Upper lobe of left lung (tissue), 6 donors: Measurements from ENCODE around the gene TMC7. TPM values are rescaled to one million over a fixed set of nuclear protein-coding genes. Genes with fewer than 3 reads are reported as not detected.
"Not testable (repeated sequence)": the region's sequence is repeated elsewhere in the genome, so short reads cannot be mapped to it uniquely, and the experiment has no call there.

Experiments used
- ATAC-seq, 2 donors: fragments of 200-7000 bp; cut with Tn5 transposase; one replicate each; pipeline ENCODE4 v1.9.1; 2022; ENCODE audit warnings: mild to moderate bottlenecking in 2 of 2, moderate library complexity in 2 of 2; ENCODE audit not compliant: low FRiP score in 2 of 2
- DNase-seq, 2 donors: peaks; one replicate each; pipeline ENCODE4 v3.0.0-alpha.2; 2019 to 2020
- H3K27ac ChIP-seq, 4 donors: fragments of 200-600 bp; sonication (generic); one replicate each; pipeline ENCODE4 v1.5.1; 2016 to 2019
- H3K27me3 ChIP-seq, 4 donors: fragments of 200-600 bp; sonication (generic); one replicate each; pipeline ENCODE4 v1.5.1; 2017 to 2019
- H3K36me3 ChIP-seq, 4 donors: fragments of 200-600 bp; sonication (generic); one replicate each; pipeline ENCODE4 v1.5.1; 2016 to 2019
- H3K4me1 ChIP-seq, 4 donors: fragments of 200-600 bp; sonication (generic); one replicate each; pipeline ENCODE4 v1.5.1; 2018 to 2019
- H3K4me3 ChIP-seq, 4 donors: fragments of 200-600 bp; sonication (generic); one replicate each; pipeline ENCODE4 v1.5.1; 2017 to 2019; ENCODE audit warnings: mild to moderate bottlenecking in 2 of 4, moderate library complexity in 1 of 4
- H3K9me3 ChIP-seq, 4 donors: fragments of 200-600 bp; sonication (generic); one replicate each; pipeline ENCODE4 v1.5.1; 2018 to 2019
- EP300 ChIP-seq, 4 donors: sonication (generic); formaldehyde crosslinking; IDR thresholded peaks; one replicate each; pipeline ENCODE4 v1.5.1; 2017; ENCODE audit warnings: antibody characterized with exemption in 4 of 4, control low read depth in 2 of 4
- POLR2A ChIP-seq, 4 donors: fragments of 450-650 bp; IDR thresholded peaks; one replicate each; pipeline ENCODE4 v1.5.1; 2016 to 2017; ENCODE audit warnings: antibody characterized with exemption in 4 of 4, mild to moderate bottlenecking in 2 of 4
- POLR2AphosphoS5 ChIP-seq, 2 donors: sonication (generic); formaldehyde crosslinking; IDR thresholded peaks; one replicate each; pipeline ENCODE4 v1.5.1; 2017; ENCODE audit warnings: antibody characterized with exemption in 2 of 2
- WGBS, 2 donors: methylation state at CpG; one replicate each; pipeline ENCODE4 v1.1.5; 2017 to 2018; 5-methylcytosine and 5-hydroxymethylcytosine counted together
- total RNA-seq, 6 donors: library from RNA; depleted of rRNA in 4 of 6; stranded (reverse); fragments of >200 nt in 4 of 6; gene quantifications; one replicate each; pipeline versions ENCODE4 v1.1.0 to v1.2.1, GENCODE V29; 2016 to 2021
- TF ChIP-seq, protein P1 (sequence below), 6 experiments: fragments of 450-650 bp in 4 of 6; fragments of 200-600 bp in 2 of 6; sonication (generic) in 2 of 6; IDR thresholded peaks; one replicate each; pipeline ENCODE4 v1.5.1; 2016 to 2019; ENCODE audit warnings: antibody characterized with exemption in 6 of 6
- donor health status: DM: no; HTN: no; CAD: no; lungs with moderate emphysema.
- donor health status: DM: no; HTN: yes; CAD: no; lungs with severe emphysema.

TMC7 gene
- total RNA-seq, 6 donors from 2014 or later: 4.5 to 11.5 (median 5.9) TPM

DNA sequence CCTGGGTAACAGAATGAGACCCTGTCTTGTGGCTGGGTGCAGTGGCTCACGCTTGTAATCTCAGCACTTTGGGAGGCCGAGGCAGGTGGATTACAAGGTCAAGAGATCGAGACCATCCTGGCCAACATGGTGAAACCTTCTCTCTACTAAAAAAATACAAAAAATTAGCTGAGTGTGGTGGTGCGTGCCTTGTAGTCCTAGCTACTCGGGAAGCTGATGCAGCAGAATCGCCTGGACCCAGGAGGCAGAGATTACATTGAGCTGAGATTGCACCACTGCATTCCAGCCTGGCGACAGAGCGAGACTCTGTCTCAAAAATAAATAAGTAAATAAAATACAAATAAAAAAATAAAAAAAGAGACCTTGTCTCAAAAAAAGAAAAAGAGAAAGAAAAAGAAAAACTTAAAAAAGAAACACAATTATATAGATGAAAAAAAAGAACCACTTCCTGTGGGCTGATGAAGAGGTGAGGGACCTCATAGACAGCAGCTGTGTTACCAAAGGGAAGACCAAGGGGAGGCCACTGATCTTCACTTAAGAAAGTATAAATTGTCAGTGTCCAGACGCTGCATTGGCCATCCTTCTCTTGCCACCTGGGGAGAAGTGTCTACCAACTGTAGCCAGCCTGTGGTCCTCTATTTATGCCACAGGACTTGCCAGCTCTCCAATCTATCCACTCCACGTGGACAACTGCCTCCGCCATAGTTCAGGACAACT lies 33.1 kb upstream of the TMC7 start:
- no peaks in the 10 kb centered on the region for H3K27me3 ChIP-seq
- no peaks in the 10 kb centered on the region for H3K36me3 ChIP-seq
- TF ChIP-seq EP300 (IDR thresholded peaks at IDR 0.05) (no peak), POLR2A (IDR thresholded peaks at IDR 0.05) (no peak), POLR2AphosphoS5 (IDR thresholded peaks at IDR 0.05) (no peak)
- TF ChIP-seq, protein P1, sequence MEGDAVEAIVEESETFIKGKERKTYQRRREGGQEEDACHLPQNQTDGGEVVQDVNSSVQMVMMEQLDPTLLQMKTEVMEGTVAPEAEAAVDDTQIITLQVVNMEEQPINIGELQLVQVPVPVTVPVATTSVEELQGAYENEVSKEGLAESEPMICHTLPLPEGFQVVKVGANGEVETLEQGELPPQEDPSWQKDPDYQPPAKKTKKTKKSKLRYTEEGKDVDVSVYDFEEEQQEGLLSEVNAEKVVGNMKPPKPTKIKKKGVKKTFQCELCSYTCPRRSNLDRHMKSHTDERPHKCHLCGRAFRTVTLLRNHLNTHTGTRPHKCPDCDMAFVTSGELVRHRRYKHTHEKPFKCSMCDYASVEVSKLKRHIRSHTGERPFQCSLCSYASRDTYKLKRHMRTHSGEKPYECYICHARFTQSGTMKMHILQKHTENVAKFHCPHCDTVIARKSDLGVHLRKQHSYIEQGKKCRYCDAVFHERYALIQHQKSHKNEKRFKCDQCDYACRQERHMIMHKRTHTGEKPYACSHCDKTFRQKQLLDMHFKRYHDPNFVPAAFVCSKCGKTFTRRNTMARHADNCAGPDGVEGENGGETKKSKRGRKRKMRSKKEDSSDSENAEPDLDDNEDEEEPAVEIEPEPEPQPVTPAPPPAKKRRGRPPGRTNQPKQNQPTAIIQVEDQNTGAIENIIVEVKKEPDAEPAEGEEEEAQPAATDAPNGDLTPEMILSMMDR (IDR thresholded peaks at IDR 0.05): no peak
- DNase-seq: no peak
- H3K9me3 ChIP-seq: no peaks in the 10 kb centered on the region
- H3K27ac ChIP-seq: no peak overlapping the region
- no peak overlapping the region for H3K4me3 ChIP-seq
- ATAC-seq: no peak
- 91 to 92% methylated on average over 11 of the region's 11 CpGs for WGBS, 2 donors
- H3K4me1 ChIP-seq: peaks cover 3 to 8% (median 6%) of the 10 kb centered on the region in 4 donors

DNA sequence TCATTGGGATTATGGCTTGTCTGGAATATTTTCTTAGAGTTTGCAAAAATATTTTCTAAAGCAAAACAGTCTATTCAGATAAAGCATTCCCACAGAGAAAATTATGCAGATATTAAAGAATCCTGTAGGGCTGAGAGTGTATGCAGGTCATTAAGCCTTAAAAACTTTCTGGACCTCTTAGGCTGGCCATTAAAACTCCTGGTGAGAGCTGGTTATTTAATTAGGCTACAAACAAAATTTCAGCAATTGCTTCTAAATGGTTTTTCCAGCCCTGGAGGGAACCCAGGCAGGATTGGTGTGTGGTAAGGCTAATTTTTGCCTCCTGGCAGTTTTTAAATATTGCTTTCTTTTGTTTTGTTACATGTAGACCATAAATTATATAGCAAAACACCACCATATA lies 30.2 kb upstream of the TMC7 start:
- ATAC-seq: no peak
- TF ChIP-seq EP300 (IDR thresholded peaks at IDR 0.05) (no peak), POLR2AphosphoS5 (IDR thresholded peaks at IDR 0.05) (no peak), POLR2A (IDR thresholded peaks at IDR 0.05) (no peak)
- TF ChIP-seq, protein P1 (IDR thresholded peaks at IDR 0.05): no peak
- Histone ChIP-seq H3K4me3 (no peak overlapping the region), H3K36me3 (no peaks in the 10 kb centered on the region), H3K4me1 (no peaks in the 10 kb centered on the region), H3K27me3 (no peaks in the 10 kb centered on the region), H3K9me3 (no peaks in the 10 kb centered on the region), H3K27ac (no peak overlapping the region)
- DNase-seq: no peak

DNA sequence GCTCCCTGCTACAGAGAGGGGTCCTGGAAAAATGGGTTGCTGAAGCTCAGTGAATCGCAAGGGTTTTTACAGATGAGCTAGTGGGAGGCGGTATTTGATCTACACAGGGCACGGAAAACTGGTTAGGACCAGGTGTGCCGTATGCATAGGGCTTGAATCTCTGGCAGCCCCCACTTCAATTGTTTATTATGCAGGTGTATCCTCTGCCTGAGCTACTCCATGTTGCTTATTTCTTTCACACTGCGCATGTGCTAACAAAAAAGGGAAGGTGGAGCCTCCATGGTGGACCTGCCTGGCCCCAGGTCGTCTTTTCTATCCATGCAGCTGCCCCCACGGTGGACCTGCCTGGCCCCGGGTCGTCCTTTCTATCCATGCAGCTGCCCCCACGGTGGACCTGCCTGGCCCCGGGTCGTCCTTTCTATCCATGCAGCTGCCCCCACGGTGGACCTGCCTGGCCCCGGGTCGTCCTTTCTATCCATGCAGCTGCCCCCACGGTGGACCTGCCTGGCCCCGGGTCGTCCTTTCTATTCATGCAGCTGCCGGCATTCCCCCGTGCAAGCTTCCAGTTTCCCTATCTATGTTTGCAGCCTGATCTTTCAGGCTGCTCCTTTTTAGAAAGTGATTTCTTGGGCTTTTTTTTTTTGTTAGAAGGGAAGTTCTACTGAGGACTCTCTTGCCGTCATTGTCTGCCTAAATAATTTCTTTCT lies 27.7 kb upstream of the TMC7 start:
- not testable (repeated sequence) for ATAC-seq, H3K27ac ChIP-seq, H3K27me3 ChIP-seq, DNase-seq, H3K9me3 ChIP-seq, H3K4me1 ChIP-seq, H3K36me3 ChIP-seq
- WGBS, 2 donors: 30 to 46% methylated on average over 15 to 20 of the region's 21 CpGs
- peak overlapping the region in 2 of 4 donors; percentile 17 to 23 for H3K4me3 ChIP-seq

DNA sequence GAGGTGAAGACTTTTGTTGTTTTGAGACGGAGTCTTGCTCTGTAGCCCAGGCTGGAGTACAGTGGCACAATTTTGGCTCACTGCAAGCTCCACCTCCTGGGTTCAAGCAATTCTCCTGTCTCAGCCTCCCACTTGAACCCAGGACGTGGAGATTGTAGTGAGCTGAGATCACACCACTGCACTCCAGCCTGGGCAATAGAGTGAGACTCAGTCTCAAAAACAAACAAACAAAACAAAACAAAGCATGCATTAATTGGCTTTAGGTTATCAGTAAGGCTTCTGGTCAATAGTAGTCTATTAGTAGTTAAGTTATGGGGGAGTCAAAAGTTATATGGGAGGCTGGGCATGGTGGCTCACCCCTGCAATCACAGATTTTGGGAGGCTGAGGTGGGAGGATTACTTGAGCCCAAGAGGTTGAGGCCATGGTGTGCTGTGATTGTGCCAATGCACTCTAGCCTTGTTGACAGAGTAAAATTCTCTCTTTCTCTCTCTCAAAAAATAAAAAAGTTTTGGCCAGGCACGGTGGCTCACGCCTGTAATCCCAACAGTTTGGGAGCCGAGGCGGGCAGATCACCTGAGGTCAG lies 27.0 kb upstream of the TMC7 start:
- ATAC-seq, H3K4me1 ChIP-seq, H3K9me3 ChIP-seq, H3K36me3 ChIP-seq, H3K27ac ChIP-seq, DNase-seq, H3K27me3 ChIP-seq: not testable (repeated sequence)
- WGBS, 2 donors: 71 to 86% methylated on average over 6 of the region's 6 CpGs
- peak overlapping the region in 2 of 4 donors; percentile 17 to 23 for H3K4me3 ChIP-seq

DNA sequence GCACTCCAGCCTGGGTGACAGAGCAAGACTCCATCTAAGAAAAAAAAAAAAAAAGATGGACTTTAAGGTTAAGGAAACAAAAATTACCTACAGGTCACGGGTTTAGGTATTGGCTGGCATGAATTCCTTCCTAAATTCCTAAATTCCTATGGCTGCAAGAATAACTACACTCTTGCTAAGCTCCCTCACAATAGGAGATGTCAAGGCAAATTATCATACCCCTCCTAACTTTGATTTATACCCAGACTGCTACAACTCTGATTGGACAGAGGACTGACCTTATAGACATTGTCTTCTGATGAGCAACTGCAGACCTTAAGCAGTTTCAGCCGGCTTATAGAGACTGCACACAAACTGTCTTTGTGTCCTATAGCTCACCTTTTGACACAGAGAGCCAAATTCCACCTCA lies 25.1 kb upstream of the TMC7 start:
- WGBS, 2 donors: 89 to 90% methylated on average over 2 of the region's 2 CpGs
- no peak overlapping the region for H3K4me3 ChIP-seq
- no peak for TF ChIP-seq EP300 (IDR thresholded peaks at IDR 0.05)
- no peak for TF ChIP-seq POLR2A (IDR thresholded peaks at IDR 0.05)
- TF ChIP-seq POLR2AphosphoS5 (IDR thresholded peaks at IDR 0.05): no peak
- TF ChIP-seq, protein P1 (IDR thresholded peaks at IDR 0.05): no peak
- H3K36me3 ChIP-seq: no peaks in the 10 kb centered on the region
- ATAC-seq (no peak), DNase-seq (no peak)
- peaks cover 0 to 10% (median 4%) of the 10 kb centered on the region in 4 donors for H3K4me1 ChIP-seq
- H3K27ac ChIP-seq: no peak overlapping the region
- H3K27me3 ChIP-seq: no peaks in the 10 kb centered on the region
- H3K9me3 ChIP-seq: no peaks in the 10 kb centered on the region
